Measurements from ENCODE around the gene ZNF44. TPM values are rescaled to one million over a fixed set of nuclear protein-coding genes. Genes with fewer than 3 reads are reported as not detected.

Gene ZNF44
- total RNA-seq, 1 experiment from 2014 or later = 8.0 TPM

DNA sequence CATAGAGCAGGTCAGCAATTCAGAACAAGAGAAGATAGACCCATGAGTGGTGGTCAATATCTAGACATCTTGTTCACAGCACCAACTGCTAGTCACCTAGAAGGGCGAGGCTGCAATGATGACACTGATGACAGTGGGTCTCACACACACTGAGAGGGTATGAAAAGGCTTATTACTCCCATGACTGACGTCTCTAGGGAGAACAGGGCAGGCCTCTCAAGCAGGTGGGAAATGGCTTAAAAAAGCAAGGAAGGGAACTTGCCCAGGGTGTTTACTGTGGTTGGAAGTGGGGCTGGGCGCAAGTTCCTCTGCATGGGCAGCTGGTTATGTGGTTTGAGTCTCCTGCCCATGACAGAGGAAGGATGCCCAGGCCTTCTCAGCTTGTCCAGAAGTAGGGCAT is 33.8 kb downstream of the ZNF44 start:
- intact Hi-C loops (cut with micrococcal nuclease; ENCODE audit: unreplicated experiment) = no loop called here
- Histone ChIP-seq H3K4me1 (no peaks in the 10 kb centered on the region), H3K36me3 (ENCODE audit: control insufficient read depth, insufficient read depth, low read length) (no peaks in the 10 kb centered on the region), H3K9me3 (no peaks in the 10 kb centered on the region), H3K4me3 (ENCODE audit: low read depth, low read length) (no peak overlapping the region), H3K27me3 (replicated peaks; ENCODE audit: control insufficient read depth, insufficient read depth, low read length) (no peaks in the 10 kb centered on the region)
- BruUV-seq (replicated peaks) = no TSS peak
- no peak for DNase-seq
- Mint-ChIP-seq H3K27ac (ENCODE audit: unreplicated experiment) (no peak overlapping the region), H3K36me3 (ENCODE audit: insufficient read depth, unreplicated experiment) (no peaks in the 10 kb centered on the region), H3K27me3 (ENCODE audit: insufficient read depth, unreplicated experiment) (no peaks in the 10 kb centered on the region), H3K9me3 (ENCODE audit: unreplicated experiment) (peaks cover 29% of the 10 kb centered on the region), H3K4me3 (ENCODE audit: unreplicated experiment) (no peak overlapping the region), H3K4me1 (ENCODE audit: low read depth, unreplicated experiment) (no peaks in the 10 kb centered on the region)
- ChIA-PET POLR2A (no interaction called here), CTCF (no interaction called here)
- no peak for TF ChIP-seq CTCF (IDR thresholded peaks at IDR 0.05; ENCODE audit: insufficient read depth in 1 of 2, low read depth in 1 of 2, low read length in 1 of 2, severe bottlenecking in 1 of 2, unreplicated experiment in 1 of 2)

- TF ChIP-seq CTCF (IDR thresholded peaks at IDR 0.05; ENCODE audit: insufficient read depth in 1 of 2, low read depth in 1 of 2, low read length in 1 of 2, severe bottlenecking in 1 of 2, unreplicated experiment in 1 of 2) = no peak
- Histone ChIP-seq H3K9me3 (peaks cover 2% of the 10 kb centered on the region; the same call in 1 of the 2 replicates), H3K4me1 (no peaks in the 10 kb centered on the region), H3K27me3 (replicated peaks; ENCODE audit: control insufficient read depth, insufficient read depth, low read length) (no peaks in the 10 kb centered on the region), H3K4me3 (ENCODE audit: low read depth, low read length) (no peak overlapping the region), H3K36me3 (ENCODE audit: control insufficient read depth, insufficient read depth, low read length) (no peaks in the 10 kb centered on the region)
- POLR2A ChIA-PET = no interaction called here
- Mint-ChIP-seq H3K36me3 (ENCODE audit: insufficient read depth, unreplicated experiment) (no peaks in the 10 kb centered on the region), H3K4me1 (ENCODE audit: low read depth, unreplicated experiment) (no peaks in the 10 kb centered on the region), H3K27ac (ENCODE audit: unreplicated experiment) (no peak overlapping the region), H3K27me3 (ENCODE audit: insufficient read depth, unreplicated experiment) (no peaks in the 10 kb centered on the region), H3K4me3 (ENCODE audit: unreplicated experiment) (no peak overlapping the region), H3K9me3 (ENCODE audit: unreplicated experiment) (peaks cover 23% of the 10 kb centered on the region)
- DNase-seq = no peak
- intact Hi-C loops (cut with micrococcal nuclease; ENCODE audit: unreplicated experiment) = no loop called here
- CTCF ChIA-PET = no interaction called here
- no TSS peak for BruUV-seq (replicated peaks)
Measured at GRCh38 chr19:12260236-12260635, 34.4 kb downstream of the ZNF44 start.

- DNase-seq = no peak
- Mint-ChIP-seq H3K4me1 (ENCODE audit: low read depth, unreplicated experiment) (no peaks in the 10 kb centered on the region), H3K27ac (ENCODE audit: unreplicated experiment) (no peak overlapping the region), H3K27me3 (ENCODE audit: insufficient read depth, unreplicated experiment) (no peaks in the 10 kb centered on the region), H3K9me3 (ENCODE audit: unreplicated experiment) (peaks cover 10% of the 10 kb centered on the region), H3K36me3 (ENCODE audit: insufficient read depth, unreplicated experiment) (no peaks in the 10 kb centered on the region), H3K4me3 (ENCODE audit: unreplicated experiment) (no peak overlapping the region)
- POLR2A ChIA-PET = no interaction called here
- CTCF ChIA-PET = no interaction called here
- intact Hi-C loops (cut with micrococcal nuclease; ENCODE audit: unreplicated experiment) = no loop called here
- Histone ChIP-seq H3K36me3 (ENCODE audit: control insufficient read depth, insufficient read depth, low read length) (no peaks in the 10 kb centered on the region), H3K4me3 (ENCODE audit: low read depth, low read length) (no peak overlapping the region), H3K27me3 (replicated peaks; ENCODE audit: control insufficient read depth, insufficient read depth, low read length) (no peaks in the 10 kb centered on the region), H3K4me1 (no peaks in the 10 kb centered on the region), H3K9me3 (peaks cover 6% of the 10 kb centered on the region)
- no peak for TF ChIP-seq CTCF (IDR thresholded peaks at IDR 0.05; ENCODE audit: insufficient read depth in 1 of 2, low read depth in 1 of 2, low read length in 1 of 2, severe bottlenecking in 1 of 2, unreplicated experiment in 1 of 2)
- BruUV-seq (replicated peaks) = no TSS peak
Measured at GRCh38 chr19:12255372-12255771, 39.3 kb downstream of the ZNF44 start.
